Neural progenitor cell (in vitro differentiated cells): Measurements from ENCODE around the gene C22orf15.

Experiments
- EZH2phosphoT487 ChIP-seq: fragments of 200-600 bp; sonication (generic); IDR thresholded peaks from 2 replicates; pipeline ENCODE4 v1.6.1; 2017; ENCODE audit warnings: antibody characterized with exemption
- TF ChIP-seq, protein P1 (sequence below): fragments of 200-600 bp; sonication (generic); IDR thresholded peaks from 2 replicates; pipeline ENCODE4 v1.5.1; 2017; ENCODE audit warnings: antibody characterized with exemption, mild to moderate bottlenecking

- TF ChIP-seq EZH2phosphoT487, result no peak
- TF ChIP-seq, protein P1, sequence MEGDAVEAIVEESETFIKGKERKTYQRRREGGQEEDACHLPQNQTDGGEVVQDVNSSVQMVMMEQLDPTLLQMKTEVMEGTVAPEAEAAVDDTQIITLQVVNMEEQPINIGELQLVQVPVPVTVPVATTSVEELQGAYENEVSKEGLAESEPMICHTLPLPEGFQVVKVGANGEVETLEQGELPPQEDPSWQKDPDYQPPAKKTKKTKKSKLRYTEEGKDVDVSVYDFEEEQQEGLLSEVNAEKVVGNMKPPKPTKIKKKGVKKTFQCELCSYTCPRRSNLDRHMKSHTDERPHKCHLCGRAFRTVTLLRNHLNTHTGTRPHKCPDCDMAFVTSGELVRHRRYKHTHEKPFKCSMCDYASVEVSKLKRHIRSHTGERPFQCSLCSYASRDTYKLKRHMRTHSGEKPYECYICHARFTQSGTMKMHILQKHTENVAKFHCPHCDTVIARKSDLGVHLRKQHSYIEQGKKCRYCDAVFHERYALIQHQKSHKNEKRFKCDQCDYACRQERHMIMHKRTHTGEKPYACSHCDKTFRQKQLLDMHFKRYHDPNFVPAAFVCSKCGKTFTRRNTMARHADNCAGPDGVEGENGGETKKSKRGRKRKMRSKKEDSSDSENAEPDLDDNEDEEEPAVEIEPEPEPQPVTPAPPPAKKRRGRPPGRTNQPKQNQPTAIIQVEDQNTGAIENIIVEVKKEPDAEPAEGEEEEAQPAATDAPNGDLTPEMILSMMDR, result no peak
Measured at GRCh38 chr22:23722724-23723123, 40.1 kb upstream of the C22orf15 start.
